Left ventricle myocardium inferior (tissue), 1 donor: Measurements from ENCODE around the gene POLR2L. TPM values are rescaled to one million over a fixed set of nuclear protein-coding genes. Genes with fewer than 3 reads are reported as not detected.

Experiments
- DNase-seq: peaks from one replicate; pipeline ENCODE4 v3.0.0-alpha.2; 2020
- H3K27ac ChIP-seq: fragments of 200-600 bp; replicated peaks from 2 replicates; pipeline ENCODE4 v1.8.0; 2021
- H3K27me3 ChIP-seq: fragments of 200-600 bp; 2 replicates; pipeline ENCODE4 v1.8.0; 2021; ENCODE audit warnings: low read depth
- H3K36me3 ChIP-seq: fragments of 200-600 bp; 2 replicates; pipeline ENCODE4 v1.8.0; 2021
- H3K4me1 ChIP-seq: fragments of 200-600 bp; 2 replicates; pipeline ENCODE4 v1.8.0; 2021
- H3K4me3 ChIP-seq: fragments of 200-600 bp; 2 replicates; pipeline ENCODE4 v1.8.0; 2021; ENCODE audit warnings: mild to moderate bottlenecking, moderate library complexity
- H3K9me3 ChIP-seq: fragments of 200-600 bp; replicated peaks from 2 replicates; pipeline ENCODE4 v1.8.0; 2021
- intact Hi-C: fragments of 100-400 bp; cut with micrococcal nuclease; formaldehyde crosslinking; loops from one replicate; pipeline ENCODE4 v1.11.0; 2022
- total RNA-seq: library from RNA; stranded (reverse); fragmentation: NEBNext Ultra II Directional; extraction: Animal tissue kit (Norgen Biotek cat#: 25700); gene quantifications from one replicate; pipeline ENCODE4 v1.2.1, GENCODE V29; 2021
- TF ChIP-seq, protein P1 (sequence below): fragments of 200-600 bp; IDR thresholded peaks from 2 replicates; pipeline ENCODE4 v1.8.0; 2021; ENCODE audit warnings: antibody characterized with exemption, mild to moderate bottlenecking, borderline replicate concordance
- donor health status: DM: no; HTN: yes; CAD: no; lungs with severe emphysema.

Gene POLR2L
- total RNA-seq, 1 donor from 2014 or later, result 226 TPM

DNA sequence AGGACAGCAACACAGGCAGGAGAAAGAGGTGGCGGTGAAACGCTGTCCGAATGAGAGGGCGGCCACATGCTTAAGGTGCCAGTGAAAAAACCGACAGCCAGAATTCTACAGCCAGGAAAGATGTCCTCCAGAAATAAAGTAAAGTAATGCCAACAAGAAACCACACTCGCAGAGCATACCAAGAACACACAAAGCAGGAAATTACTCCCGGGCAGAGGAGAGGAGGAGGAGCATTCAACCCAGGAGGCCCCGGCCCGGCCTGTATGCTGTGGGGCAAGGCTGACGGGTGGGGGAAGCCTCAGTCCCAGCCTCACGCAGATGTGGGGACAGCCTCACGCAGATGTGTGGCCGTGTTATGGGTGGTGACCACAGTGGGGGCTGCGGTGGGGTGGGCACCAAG, 40.3 kb upstream of the POLR2L start:
- Histone ChIP-seq H3K4me1 (no peaks in the 10 kb centered on the region), H3K27ac (no peak overlapping the region), H3K4me3 (no peak overlapping the region), H3K27me3 (no peaks in the 10 kb centered on the region), H3K9me3 (no peaks in the 10 kb centered on the region), H3K36me3 (peaks cover 24% of the 10 kb centered on the region)
- intact Hi-C loops, result no loop called here
- DNase-seq, result no peak
- TF ChIP-seq, protein P1, sequence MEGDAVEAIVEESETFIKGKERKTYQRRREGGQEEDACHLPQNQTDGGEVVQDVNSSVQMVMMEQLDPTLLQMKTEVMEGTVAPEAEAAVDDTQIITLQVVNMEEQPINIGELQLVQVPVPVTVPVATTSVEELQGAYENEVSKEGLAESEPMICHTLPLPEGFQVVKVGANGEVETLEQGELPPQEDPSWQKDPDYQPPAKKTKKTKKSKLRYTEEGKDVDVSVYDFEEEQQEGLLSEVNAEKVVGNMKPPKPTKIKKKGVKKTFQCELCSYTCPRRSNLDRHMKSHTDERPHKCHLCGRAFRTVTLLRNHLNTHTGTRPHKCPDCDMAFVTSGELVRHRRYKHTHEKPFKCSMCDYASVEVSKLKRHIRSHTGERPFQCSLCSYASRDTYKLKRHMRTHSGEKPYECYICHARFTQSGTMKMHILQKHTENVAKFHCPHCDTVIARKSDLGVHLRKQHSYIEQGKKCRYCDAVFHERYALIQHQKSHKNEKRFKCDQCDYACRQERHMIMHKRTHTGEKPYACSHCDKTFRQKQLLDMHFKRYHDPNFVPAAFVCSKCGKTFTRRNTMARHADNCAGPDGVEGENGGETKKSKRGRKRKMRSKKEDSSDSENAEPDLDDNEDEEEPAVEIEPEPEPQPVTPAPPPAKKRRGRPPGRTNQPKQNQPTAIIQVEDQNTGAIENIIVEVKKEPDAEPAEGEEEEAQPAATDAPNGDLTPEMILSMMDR, result no peak

DNA sequence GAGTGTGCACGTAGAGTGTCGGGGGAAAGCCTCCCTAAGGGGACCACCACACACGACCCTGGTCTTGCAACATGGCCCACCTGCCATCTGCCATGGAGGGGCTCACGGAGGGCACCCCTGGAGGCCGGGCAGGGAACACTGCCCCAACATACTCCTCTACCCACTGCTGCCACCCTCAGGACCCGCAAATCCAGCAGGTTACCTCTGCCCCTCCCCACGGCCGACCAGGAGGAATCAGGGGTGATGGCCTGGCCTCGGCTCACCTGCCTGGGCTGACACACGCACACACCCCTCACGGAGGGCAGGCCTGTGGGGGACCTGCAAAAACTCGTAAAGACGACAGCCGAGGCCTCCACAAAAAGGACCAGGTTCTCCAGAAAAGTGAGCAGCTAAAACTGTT, 38.1 kb upstream of the POLR2L start:
- no peaks in the 10 kb centered on the region for H3K27me3 ChIP-seq
- peaks cover 14% of the 10 kb centered on the region for H3K36me3 ChIP-seq
- intact Hi-C loops, result no loop called here
- TF ChIP-seq, protein P1, result no peak
- peaks cover 11% of the 10 kb centered on the region for H3K4me1 ChIP-seq
- H3K9me3 ChIP-seq, result no peaks in the 10 kb centered on the region
- DNase-seq, result no peak
- no peak overlapping the region for H3K4me3 ChIP-seq
- no peak overlapping the region for H3K27ac ChIP-seq

DNA sequence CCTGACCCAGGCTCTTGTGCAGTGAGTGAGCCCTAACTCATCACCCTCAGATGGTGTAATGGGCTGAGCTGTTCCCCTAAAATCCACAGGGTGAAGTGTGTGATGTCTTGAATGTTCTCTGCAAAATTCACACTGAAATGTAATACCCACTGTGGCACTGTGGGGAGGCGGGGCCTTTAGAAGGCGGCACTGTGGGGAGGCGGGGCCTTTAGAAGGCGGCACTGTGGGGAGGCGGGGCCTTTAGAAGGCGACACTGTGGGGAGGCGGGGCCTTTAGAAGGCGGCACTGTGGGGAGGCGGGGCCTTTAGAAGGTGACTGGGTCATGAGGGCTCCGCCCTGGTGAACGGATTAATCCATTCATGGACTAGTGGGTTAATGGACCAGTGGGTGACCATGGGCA, 35.2 kb upstream of the POLR2L start:
- H3K4me3 ChIP-seq, result no peak overlapping the region
- peaks cover 14% of the 10 kb centered on the region for H3K36me3 ChIP-seq
- DNase-seq, result no peak
- H3K27me3 ChIP-seq, result no peaks in the 10 kb centered on the region
- H3K27ac ChIP-seq, result no peak overlapping the region
- TF ChIP-seq, protein P1, result no peak
- no peaks in the 10 kb centered on the region for H3K9me3 ChIP-seq
- H3K4me1 ChIP-seq, result peaks cover 11% of the 10 kb centered on the region
- intact Hi-C loops, result no loop called here

DNA sequence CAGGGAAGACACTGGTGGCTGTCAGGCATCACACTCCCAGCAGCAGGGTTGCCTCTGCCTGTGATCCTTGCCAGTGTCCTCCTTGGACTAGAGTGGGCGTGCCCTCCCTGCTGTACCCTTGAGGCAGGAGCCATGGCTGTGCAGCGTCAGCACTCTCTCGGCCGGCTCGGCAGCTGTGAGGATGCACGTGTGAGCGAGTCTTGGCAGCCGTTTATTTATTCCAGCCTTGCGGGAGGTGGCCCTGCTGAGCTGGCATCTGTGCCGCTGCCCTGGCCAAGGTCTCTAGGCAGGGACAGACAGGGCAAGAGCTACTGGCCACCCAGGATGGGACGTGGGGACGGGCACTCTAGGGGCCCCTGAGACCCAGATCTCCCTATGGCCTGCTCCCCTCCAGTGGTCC, 34.2 kb upstream of the POLR2L start:
- peaks cover 11% of the 10 kb centered on the region for H3K4me1 ChIP-seq
- intact Hi-C loops, result no loop called here
- peaks cover 14% of the 10 kb centered on the region for H3K36me3 ChIP-seq
- no peaks in the 10 kb centered on the region for H3K9me3 ChIP-seq
- DNase-seq, result peak; percentile 70
- H3K4me3 ChIP-seq, result no peak overlapping the region
- TF ChIP-seq, protein P1, result no peak
- peak overlapping the region; percentile 52 for H3K27ac ChIP-seq
- H3K27me3 ChIP-seq, result no peaks in the 10 kb centered on the region

DNA sequence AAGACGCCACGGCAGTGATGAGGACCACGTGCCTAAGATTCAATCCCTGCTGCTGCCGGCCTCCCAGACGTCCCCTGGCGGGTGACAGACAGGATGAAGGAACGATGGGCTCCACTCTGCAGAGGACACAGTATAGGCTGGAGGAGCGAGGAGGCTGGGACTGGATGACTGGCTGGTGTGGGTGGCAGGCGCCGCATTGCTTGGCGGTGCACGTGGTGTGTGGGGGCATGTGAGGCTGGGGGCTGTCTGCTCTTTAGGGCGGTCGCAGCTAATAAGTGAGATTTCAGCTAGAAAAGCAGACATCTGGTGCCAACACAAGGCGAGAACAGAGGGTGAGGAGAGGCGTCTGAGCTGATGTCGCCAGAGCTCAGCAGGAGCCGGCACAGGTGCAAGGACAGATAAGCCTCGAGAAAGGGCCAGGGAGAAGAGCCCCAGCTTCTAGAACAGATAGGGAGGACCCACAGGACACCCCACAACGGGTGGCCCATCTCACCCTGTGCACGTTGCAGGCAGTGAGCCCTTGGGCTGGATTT, 33.5 kb upstream of the POLR2L start:
- peaks cover 11% of the 10 kb centered on the region for H3K4me1 ChIP-seq
- no peaks in the 10 kb centered on the region for H3K27me3 ChIP-seq
- DNase-seq, result no peak
- H3K36me3 ChIP-seq, result peaks cover 11% of the 10 kb centered on the region
- H3K4me3 ChIP-seq, result no peak overlapping the region
- H3K27ac ChIP-seq, result peak overlapping the region; percentile 52
- TF ChIP-seq, protein P1, result no peak
- intact Hi-C loops, result no loop called here
- H3K9me3 ChIP-seq, result no peaks in the 10 kb centered on the region
